T-helper 2 cell treated with Interferon-gamma antibody and Interleukin-4, amounts not matched to agents 5 μg/mL and 100 μg/mL, for 36 hours (primary cell): ENCODE data around the gene PKN3.
A peak's percentile ranks its signal among the peaks of the same experiment; 100 is the strongest.

Experiments
- DNase-seq: peaks from one replicate; pipeline ENCODE4 v3.0.0; 2021; ENCODE audit warnings: low spot score
- H3K27ac Mint-ChIP-seq: one replicate; pipeline ENCODE4 v1.8.0; 2021; ENCODE audit warnings: mild to moderate bottlenecking, mixed read lengths
- H3K27me3 Mint-ChIP-seq: one replicate; pipeline ENCODE4 v1.8.0; 2021; ENCODE audit warnings: low read depth, mixed read lengths
- H3K36me3 Mint-ChIP-seq: one replicate; pipeline ENCODE4 v1.8.0; 2021; ENCODE audit warnings: low read depth, mixed read lengths
- H3K4me1 Mint-ChIP-seq: one replicate; pipeline ENCODE4 v1.8.0; 2021; ENCODE audit warnings: low read depth, mixed read lengths
- H3K4me3 Mint-ChIP-seq: one replicate; pipeline ENCODE4 v1.8.0; 2022; ENCODE audit warnings: mild to moderate bottlenecking, moderate library complexity, mixed read lengths
- H3K9me3 Mint-ChIP-seq: one replicate; pipeline ENCODE4 v1.8.0; 2021; ENCODE audit warnings: mixed read lengths

Gene PKN3

GRCh38 chr9:128702949-128703615 is 779 bp downstream of the PKN3 start:
- Mint-ChIP-seq H3K36me3 (no peaks in the 10 kb centered on the region), H3K4me1 (peaks cover 5% of the 10 kb centered on the region), H3K9me3 (no peaks in the 10 kb centered on the region), H3K27ac (peak overlapping the region; percentile 80), H3K4me3 (peak overlapping the region; percentile 82), H3K27me3 (no peaks in the 10 kb centered on the region)
- DNase-seq: peak; percentile 23

GRCh38 chr9:128703616-128704355 is 1.5 kb downstream of the PKN3 start:
- H3K4me1 Mint-ChIP-seq: peaks cover 5% of the 10 kb centered on the region
- DNase-seq: peak; percentile 19
- H3K9me3 Mint-ChIP-seq: no peaks in the 10 kb centered on the region
- H3K27me3 Mint-ChIP-seq: no peaks in the 10 kb centered on the region
- H3K36me3 Mint-ChIP-seq: no peaks in the 10 kb centered on the region
- peak overlapping the region; percentile 82 for H3K4me3 Mint-ChIP-seq
- peak overlapping the region; percentile 80 for H3K27ac Mint-ChIP-seq

DNA sequence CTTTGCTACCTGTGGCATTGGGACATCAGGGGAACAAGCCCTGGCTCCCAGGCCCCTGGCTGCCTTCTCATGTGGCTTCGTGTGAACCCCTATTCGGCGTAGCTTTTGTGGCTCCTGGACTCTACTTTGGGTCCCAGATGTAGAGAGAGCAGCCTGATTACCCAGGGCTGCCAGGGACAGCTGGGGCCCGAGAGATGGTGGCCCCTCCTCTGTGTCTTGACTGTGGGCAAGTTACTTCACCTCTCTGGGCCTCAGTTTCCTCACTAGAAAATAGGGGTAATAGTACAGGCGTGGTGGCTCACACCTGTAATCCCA is 2.0 kb downstream of the PKN3 start:
- no peaks in the 10 kb centered on the region for H3K27me3 Mint-ChIP-seq
- H3K9me3 Mint-ChIP-seq: no peaks in the 10 kb centered on the region
- no peaks in the 10 kb centered on the region for H3K36me3 Mint-ChIP-seq
- H3K27ac Mint-ChIP-seq: no peak overlapping the region
- peak overlapping the region; percentile 18 for H3K4me3 Mint-ChIP-seq
- DNase-seq: no peak
- H3K4me1 Mint-ChIP-seq: peaks cover 5% of the 10 kb centered on the region

GRCh38 chr9:128705051-128705965 is 3.0 kb downstream of the PKN3 start:
- Mint-ChIP-seq H3K27ac (no peak overlapping the region), H3K9me3 (no peaks in the 10 kb centered on the region), H3K4me1 (peaks cover 5% of the 10 kb centered on the region), H3K4me3 (no peak overlapping the region), H3K36me3 (no peaks in the 10 kb centered on the region), H3K27me3 (no peaks in the 10 kb centered on the region)
- DNase-seq: no peak

- DNase-seq: no peak
- H3K36me3 Mint-ChIP-seq: no peaks in the 10 kb centered on the region
- H3K27ac Mint-ChIP-seq: no peak overlapping the region
- no peaks in the 10 kb centered on the region for H3K9me3 Mint-ChIP-seq
- H3K27me3 Mint-ChIP-seq: no peaks in the 10 kb centered on the region
- peaks cover 5% of the 10 kb centered on the region for H3K4me1 Mint-ChIP-seq
- H3K4me3 Mint-ChIP-seq: no peak overlapping the region
These were observed 3.7 kb downstream of the PKN3 start for GRCh38 chr9:128706045-128706444.

GRCh38 chr9:128706671-128707381 is 4.5 kb downstream of the PKN3 start:
- no peaks in the 10 kb centered on the region for H3K27me3 Mint-ChIP-seq
- no peaks in the 10 kb centered on the region for H3K9me3 Mint-ChIP-seq
- no peak for DNase-seq
- H3K4me3 Mint-ChIP-seq: no peak overlapping the region
- H3K4me1 Mint-ChIP-seq: peaks cover 5% of the 10 kb centered on the region
- no peak overlapping the region for H3K27ac Mint-ChIP-seq
- H3K36me3 Mint-ChIP-seq: no peaks in the 10 kb centered on the region

DNA sequence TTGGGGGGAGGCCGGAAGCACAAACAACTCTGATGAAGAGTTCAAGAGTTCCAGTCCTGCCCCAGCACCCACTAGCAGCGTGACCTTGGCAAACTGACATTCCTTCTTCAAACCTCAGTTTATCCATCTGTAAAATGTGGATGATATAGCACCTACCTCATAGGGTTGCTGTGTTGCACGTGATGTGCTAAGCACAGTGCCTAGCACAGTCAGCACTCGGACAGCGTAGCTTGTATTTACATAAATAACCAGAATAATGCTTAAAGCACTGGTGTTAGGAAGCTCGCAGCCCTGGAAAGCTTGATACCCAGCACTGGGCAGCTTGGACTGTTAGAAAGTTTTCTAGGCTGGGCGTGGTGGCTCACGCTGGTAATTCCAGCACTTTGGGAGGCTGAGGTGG is 5.1 kb downstream of the PKN3 start:
- H3K27me3 Mint-ChIP-seq: no peaks in the 10 kb centered on the region
- H3K36me3 Mint-ChIP-seq: no peaks in the 10 kb centered on the region
- H3K9me3 Mint-ChIP-seq: no peaks in the 10 kb centered on the region
- no peak for DNase-seq
- H3K4me3 Mint-ChIP-seq: no peak overlapping the region
- H3K27ac Mint-ChIP-seq: no peak overlapping the region
- peaks cover 3% of the 10 kb centered on the region for H3K4me1 Mint-ChIP-seq

GRCh38 chr9:128712451-128713410 is 10.4 kb downstream of the PKN3 start:
- no peaks in the 10 kb centered on the region for H3K36me3 Mint-ChIP-seq
- H3K4me1 Mint-ChIP-seq: no peaks in the 10 kb centered on the region
- DNase-seq: no peak
- no peaks in the 10 kb centered on the region for H3K27me3 Mint-ChIP-seq
- H3K27ac Mint-ChIP-seq: no peak overlapping the region
- H3K4me3 Mint-ChIP-seq: no peak overlapping the region
- H3K9me3 Mint-ChIP-seq: no peaks in the 10 kb centered on the region

DNA sequence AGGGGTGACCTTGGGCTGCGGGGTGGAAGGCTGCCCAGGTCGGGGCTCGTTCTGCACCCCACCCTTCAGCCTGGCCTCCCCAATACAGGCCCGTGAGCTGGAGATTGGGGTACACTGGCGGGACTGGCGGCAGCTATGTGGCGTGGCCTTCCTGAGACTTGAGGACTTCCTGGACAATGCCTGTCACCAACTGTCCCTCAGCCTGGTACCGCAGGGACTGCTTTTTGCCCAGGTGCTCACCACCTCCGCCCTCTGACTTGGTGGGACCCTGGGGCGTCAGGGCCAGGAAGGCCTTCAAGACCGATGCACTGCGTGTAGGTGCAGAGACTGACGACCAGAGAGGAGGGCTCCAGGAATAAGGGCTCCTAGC is 11.1 kb downstream of the PKN3 start:
- no peak overlapping the region for H3K4me3 Mint-ChIP-seq
- no peaks in the 10 kb centered on the region for H3K4me1 Mint-ChIP-seq
- H3K9me3 Mint-ChIP-seq: no peaks in the 10 kb centered on the region
- H3K36me3 Mint-ChIP-seq: peaks cover 2% of the 10 kb centered on the region
- no peak overlapping the region for H3K27ac Mint-ChIP-seq
- no peaks in the 10 kb centered on the region for H3K27me3 Mint-ChIP-seq
- DNase-seq: no peak

GRCh38 chr9:128713941-128714573 is 11.8 kb downstream of the PKN3 start:
- Mint-ChIP-seq H3K27me3 (no peaks in the 10 kb centered on the region), H3K4me3 (no peak overlapping the region), H3K4me1 (no peaks in the 10 kb centered on the region), H3K36me3 (peaks cover 2% of the 10 kb centered on the region), H3K27ac (no peak overlapping the region), H3K9me3 (no peaks in the 10 kb centered on the region)
- DNase-seq: no peak

- Mint-ChIP-seq H3K36me3 (peaks cover 2% of the 10 kb centered on the region), H3K4me3 (no peak overlapping the region), H3K4me1 (no peaks in the 10 kb centered on the region), H3K27me3 (no peaks in the 10 kb centered on the region), H3K27ac (no peak overlapping the region), H3K9me3 (no peaks in the 10 kb centered on the region)
- DNase-seq: no peak
These were observed 12.5 kb downstream of the PKN3 start for GRCh38 chr9:128714586-128715435.

GRCh38 chr9:128715436-128715750 is 13.1 kb downstream of the PKN3 start:
- Mint-ChIP-seq H3K36me3 (peaks cover 2% of the 10 kb centered on the region), H3K4me1 (no peaks in the 10 kb centered on the region), H3K4me3 (no peak overlapping the region), H3K27ac (no peak overlapping the region), H3K27me3 (no peaks in the 10 kb centered on the region), H3K9me3 (no peaks in the 10 kb centered on the region)
- DNase-seq: no peak
